ENCODE data around the gene P2RX4.

DNA sequence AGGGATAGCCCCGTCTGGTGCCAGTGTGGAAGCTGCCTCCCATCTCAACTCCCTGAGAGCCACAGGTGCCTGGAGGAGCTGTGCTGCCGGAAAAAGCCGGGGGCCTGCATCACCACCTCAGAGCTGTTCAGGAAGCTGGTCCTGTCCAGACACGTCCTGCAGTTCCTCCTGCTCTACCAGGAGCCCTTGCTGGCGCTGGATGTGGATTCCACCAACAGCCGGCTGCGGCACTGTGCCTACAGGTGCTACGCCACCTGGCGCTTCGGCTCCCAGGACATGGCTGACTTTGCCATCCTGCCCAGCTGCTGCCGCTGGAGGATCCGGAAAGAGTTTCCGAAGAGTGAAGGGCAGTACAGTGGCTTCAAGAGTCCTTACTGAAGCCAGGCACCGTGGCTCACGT is 25.5 kb upstream of the P2RX4 start:
- TF ChIP-seq, protein P1, sequence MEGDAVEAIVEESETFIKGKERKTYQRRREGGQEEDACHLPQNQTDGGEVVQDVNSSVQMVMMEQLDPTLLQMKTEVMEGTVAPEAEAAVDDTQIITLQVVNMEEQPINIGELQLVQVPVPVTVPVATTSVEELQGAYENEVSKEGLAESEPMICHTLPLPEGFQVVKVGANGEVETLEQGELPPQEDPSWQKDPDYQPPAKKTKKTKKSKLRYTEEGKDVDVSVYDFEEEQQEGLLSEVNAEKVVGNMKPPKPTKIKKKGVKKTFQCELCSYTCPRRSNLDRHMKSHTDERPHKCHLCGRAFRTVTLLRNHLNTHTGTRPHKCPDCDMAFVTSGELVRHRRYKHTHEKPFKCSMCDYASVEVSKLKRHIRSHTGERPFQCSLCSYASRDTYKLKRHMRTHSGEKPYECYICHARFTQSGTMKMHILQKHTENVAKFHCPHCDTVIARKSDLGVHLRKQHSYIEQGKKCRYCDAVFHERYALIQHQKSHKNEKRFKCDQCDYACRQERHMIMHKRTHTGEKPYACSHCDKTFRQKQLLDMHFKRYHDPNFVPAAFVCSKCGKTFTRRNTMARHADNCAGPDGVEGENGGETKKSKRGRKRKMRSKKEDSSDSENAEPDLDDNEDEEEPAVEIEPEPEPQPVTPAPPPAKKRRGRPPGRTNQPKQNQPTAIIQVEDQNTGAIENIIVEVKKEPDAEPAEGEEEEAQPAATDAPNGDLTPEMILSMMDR (conservative IDR thresholded peaks at IDR 0.05; ENCODE audit: low read depth, low read length), result no peak
- TF ChIP-seq POLR2A (IDR thresholded peaks at IDR 0.05; ENCODE audit: low read depth, low read length) (no peak), RAD21 (IDR thresholded peaks at IDR 0.05; ENCODE audit: low read length) (no peak), ELK1 (IDR thresholded peaks at IDR 0.05; ENCODE audit: borderline replicate concordance, low read depth, low read length) (no peak), SMC3 (IDR thresholded peaks at IDR 0.05; ENCODE audit: low read depth, low read length) (no peak), CEBPB (IDR thresholded peaks at IDR 0.05; ENCODE audit: low read depth, low read length) (no peak), BHLHE40 (IDR thresholded peaks at IDR 0.05; ENCODE audit: low read depth, low read length) (no peak), RCOR1 (IDR thresholded peaks at IDR 0.05; ENCODE audit: insufficient replicate concordance, low read length) (no peak), NFE2L2 (IDR thresholded peaks at IDR 0.05; ENCODE audit: low read depth, low read length) (no peak), FOS (IDR thresholded peaks at IDR 0.05; ENCODE audit: low read depth, low read length) (no peak)
